ENCODE data around the gene PARVG.
A peak's percentile ranks its signal among the peaks of the same experiment; 100 is the strongest.

PARVG gene, protein sequence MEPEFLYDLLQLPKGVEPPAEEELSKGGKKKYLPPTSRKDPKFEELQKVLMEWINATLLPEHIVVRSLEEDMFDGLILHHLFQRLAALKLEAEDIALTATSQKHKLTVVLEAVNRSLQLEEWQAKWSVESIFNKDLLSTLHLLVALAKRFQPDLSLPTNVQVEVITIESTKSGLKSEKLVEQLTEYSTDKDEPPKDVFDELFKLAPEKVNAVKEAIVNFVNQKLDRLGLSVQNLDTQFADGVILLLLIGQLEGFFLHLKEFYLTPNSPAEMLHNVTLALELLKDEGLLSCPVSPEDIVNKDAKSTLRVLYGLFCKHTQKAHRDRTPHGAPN

GRCh38 chr22:44180706-44181032, at the start of gene PARVG:
PARVG (plus strand) TSS chr22:44180925; CDS start chr22:44183330, 2,405 bp downstream.
- FAIRE-seq (no peak), DNase-seq (ENCODE audit: insufficient read length, low spot score) (no peak)

DNA sequence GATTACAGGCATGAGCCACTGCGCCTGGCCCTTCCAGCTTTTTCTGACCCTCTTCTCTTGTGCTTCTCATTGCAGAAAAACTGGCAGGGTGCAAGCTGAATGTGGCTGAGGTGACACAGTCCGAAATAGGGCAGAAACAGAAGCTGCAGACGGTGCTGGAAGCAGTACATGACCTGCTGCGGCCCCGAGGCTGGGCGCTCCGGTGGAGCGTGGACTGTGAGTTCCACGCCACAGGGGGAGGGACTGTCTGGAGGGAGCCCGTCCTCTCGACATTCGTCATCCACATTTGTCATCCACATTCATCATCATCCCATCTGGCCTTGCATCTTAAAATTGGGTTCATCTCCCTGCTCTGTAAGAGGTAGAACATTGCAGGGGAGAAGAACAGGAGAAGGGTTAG, 49.3 kb upstream of the PARVG start:
- FAIRE-seq, result no peak
- DNase-seq (ENCODE audit: insufficient read length, low spot score), result no peak

GRCh38 chr22:44131989-44132685, 48.6 kb upstream of the PARVG start:
- FAIRE-seq (no peak), DNase-seq (ENCODE audit: insufficient read length, low spot score) (no peak)

GRCh38 chr22:44132724-44133123, 48.0 kb upstream of the PARVG start:
- FAIRE-seq, result no peak
- DNase-seq (ENCODE audit: insufficient read length, low spot score), result no peak

- DNase-seq (ENCODE audit: insufficient read length, low spot score) (no peak), FAIRE-seq (no peak)
Observed at GRCh38 chr22:44133161-44133560, 47.6 kb upstream of the PARVG start.

DNA sequence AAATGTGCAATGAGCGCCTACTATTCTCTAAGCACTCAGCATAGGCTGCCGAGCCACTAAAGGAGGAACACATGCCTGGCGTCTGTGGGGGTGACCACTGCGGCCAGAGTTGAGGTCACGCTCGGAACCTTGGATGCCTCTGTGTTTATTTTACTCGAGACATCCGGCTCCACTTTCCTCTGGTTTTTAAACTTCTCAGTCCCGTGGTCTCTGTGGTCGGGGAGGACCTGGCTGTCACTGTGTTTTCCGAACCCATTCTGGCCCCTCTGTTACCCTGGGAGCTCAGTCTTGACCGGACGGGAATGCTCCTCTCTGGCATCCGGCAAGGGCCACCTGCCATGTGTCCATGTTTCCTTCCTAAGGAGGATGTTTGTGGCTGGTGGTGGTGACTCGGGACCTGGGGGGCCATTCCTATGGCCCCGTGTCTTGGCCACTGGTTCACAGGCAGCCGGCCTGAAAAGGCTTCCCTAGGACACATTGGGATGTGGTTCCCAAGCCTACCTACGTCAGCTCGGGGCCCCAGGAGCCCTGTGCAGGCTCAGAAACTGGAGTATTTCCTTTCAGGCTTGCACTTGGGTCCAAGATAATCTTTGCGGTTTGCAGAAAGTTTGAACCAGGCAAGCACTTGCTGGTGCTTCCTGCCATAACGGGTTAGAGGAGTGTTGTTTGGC, 46.7 kb upstream of the PARVG start:
- DNase-seq (ENCODE audit: insufficient read length, low spot score) (no peak), FAIRE-seq (no peak)

GRCh38 chr22:44136112-44136511, 44.6 kb upstream of the PARVG start:
- FAIRE-seq (no peak), DNase-seq (ENCODE audit: insufficient read length, low spot score) (no peak)

DNA sequence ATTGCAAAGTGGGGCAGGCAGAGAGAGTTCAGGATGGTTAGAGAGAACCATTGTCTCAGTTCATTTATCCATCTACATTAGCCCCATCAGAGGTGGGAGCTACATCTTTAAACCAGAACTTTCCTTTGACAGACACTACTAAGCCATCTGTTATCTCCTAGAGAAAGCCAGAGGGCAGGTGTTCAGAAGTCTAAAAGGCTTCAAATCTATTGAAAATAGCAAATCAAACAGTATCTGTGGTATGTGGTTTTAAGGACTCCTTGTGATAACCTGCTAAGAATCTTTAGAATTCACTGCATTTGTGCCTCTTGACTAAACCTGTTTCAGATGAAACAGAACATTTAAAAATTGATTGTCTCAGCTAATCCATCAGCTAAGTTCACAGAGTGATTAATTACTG, 43.9 kb upstream of the PARVG start:
- FAIRE-seq (no peak), DNase-seq (ENCODE audit: insufficient read length, low spot score) (no peak)

- FAIRE-seq (no peak), DNase-seq (ENCODE audit: insufficient read length, low spot score) (no peak)
Observed at GRCh38 chr22:44137415-44137814, 43.3 kb upstream of the PARVG start.

- no peak for DNase-seq (ENCODE audit: insufficient read length, low spot score)
- FAIRE-seq, result no peak
Observed at GRCh38 chr22:44139773-44140172, 41.0 kb upstream of the PARVG start.

- DNase-seq (ENCODE audit: insufficient read length, low spot score), result no peak
- no peak for FAIRE-seq
Observed at GRCh38 chr22:44142421-44143104, 38.2 kb upstream of the PARVG start.

GRCh38 chr22:44143105-44143474, 37.6 kb upstream of the PARVG start:
- DNase-seq (ENCODE audit: insufficient read length, low spot score) (no peak), FAIRE-seq (no peak)

DNA sequence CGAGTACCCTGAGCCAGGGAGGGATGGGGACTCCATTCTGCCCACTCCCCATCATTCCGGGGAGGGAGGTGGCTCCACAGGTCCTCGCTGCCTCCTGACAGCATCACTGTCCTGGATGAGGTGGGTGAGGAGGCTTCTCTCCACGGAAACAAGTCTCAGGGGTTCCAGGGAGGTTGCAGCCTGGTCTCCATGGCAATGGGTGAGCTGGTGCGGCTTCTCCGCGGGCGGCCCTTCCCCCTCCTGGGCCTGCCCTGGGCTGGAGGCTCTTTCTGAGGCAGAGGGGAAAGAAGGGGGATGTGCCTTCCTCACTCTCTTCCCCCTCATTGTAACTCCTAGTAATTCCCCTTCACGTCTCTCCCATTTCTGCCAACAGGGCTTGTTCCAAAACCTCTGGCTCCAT, 37.1 kb upstream of the PARVG start:
- DNase-seq (ENCODE audit: insufficient read length, low spot score), result no peak
- FAIRE-seq, result no peak

- DNase-seq (ENCODE audit: insufficient read length, low spot score), result no peak
- no peak for FAIRE-seq
Observed at GRCh38 chr22:44144046-44144569, 36.6 kb upstream of the PARVG start.

DNA sequence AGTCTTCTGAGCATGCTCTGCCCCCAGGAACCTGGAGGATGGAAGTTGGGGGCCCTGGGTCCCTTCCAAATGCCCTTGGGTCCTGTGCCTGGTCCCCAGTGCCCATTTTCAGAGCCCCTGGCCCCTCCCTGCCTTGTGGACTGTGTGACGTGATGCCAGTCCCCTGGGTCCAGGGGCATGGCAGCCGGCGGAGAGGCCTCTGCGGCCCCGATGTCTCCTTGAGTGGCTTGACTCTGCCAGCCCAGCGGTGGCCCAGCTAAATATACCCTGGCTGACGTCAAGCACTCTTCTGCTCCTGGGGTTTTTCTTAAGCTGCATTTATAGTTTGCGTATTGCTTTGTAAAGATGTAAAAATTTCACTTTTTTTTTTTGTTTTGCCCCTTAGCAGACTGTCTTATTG, 35.2 kb upstream of the PARVG start:
- DNase-seq (ENCODE audit: insufficient read length, low spot score), result no peak
- FAIRE-seq, result no peak

- DNase-seq (ENCODE audit: insufficient read length, low spot score), result no peak
Observed at GRCh38 chr22:44146088-44146861, 34.5 kb upstream of the PARVG start.

GRCh38 chr22:44147008-44147645, 33.6 kb upstream of the PARVG start:
- FAIRE-seq (no peak), DNase-seq (ENCODE audit: insufficient read length, low spot score) (no peak)

More at GRCh38 chr22:44146088-44146861, 34.5 kb upstream of the PARVG start:
- FAIRE-seq, result peak; percentile 96

GRCh38 chr22:44147821-44148574, 32.7 kb upstream of the PARVG start:
- DNase-seq (ENCODE audit: insufficient read length, low spot score) (no peak), FAIRE-seq (no peak)

GRCh38 chr22:44151676-44152075, 29.0 kb upstream of the PARVG start:
- FAIRE-seq, result no peak
- DNase-seq (ENCODE audit: insufficient read length, low spot score), result peak; percentile 53

Measured in HTR-8/SVneo (cell line).